Upper lobe of right lung (tissue), 1 donor: ENCODE data around the gene NRDE2. TPM values are rescaled to one million over a fixed set of nuclear protein-coding genes. Genes with fewer than 3 reads are reported as not detected.
"Not testable (repeated sequence)": the region's sequence is repeated elsewhere in the genome, so short reads cannot be mapped to it uniquely, and the experiment has no call there.

Experiments used
- ATAC-seq: fragments of 200-7000 bp; cut with Tn5 transposase; one replicate; pipeline ENCODE4 v1.9.1; 2020; ENCODE audit warnings: mild to moderate bottlenecking, moderate library complexity
- DNase-seq: peaks from one replicate; pipeline ENCODE4 v3.0.0-alpha.2; 2020
- H3K27ac ChIP-seq: fragments of 200-600 bp; one replicate; pipeline ENCODE4 v1.8.0; 2022
- H3K27me3 ChIP-seq: fragments of 200-600 bp; one replicate; pipeline ENCODE4 v1.8.0; 2022; ENCODE audit warnings: mild to moderate bottlenecking
- H3K36me3 ChIP-seq: fragments of 200-600 bp; one replicate; pipeline ENCODE4 v1.8.0; 2022
- H3K4me1 ChIP-seq: fragments of 200-600 bp; one replicate; pipeline ENCODE4 v1.8.0; 2022
- H3K4me3 ChIP-seq: fragments of 200-600 bp; one replicate; pipeline ENCODE4 v1.8.0; 2022; ENCODE audit warnings: mild to moderate bottlenecking
- H3K9me3 ChIP-seq: fragments of 200-600 bp; one replicate; pipeline ENCODE4 v1.8.0; 2022
- CTCF ChIP-seq: fragments of 200-600 bp; IDR thresholded peaks from one replicate; pipeline ENCODE4 v1.8.0; 2022; ENCODE audit warnings: antibody characterized with exemption
- intact Hi-C: fragments of 100-400 bp; cut with DNase I; formaldehyde crosslinking; loops from one replicate; pipeline ENCODE4 v1.11.0; 2022
- total RNA-seq: library from RNA; stranded (reverse); fragmentation: NEBNext Ultra II Directional; extraction: Animal tissue kit (Norgen Biotek cat#: 25700); gene quantifications from one replicate; pipeline ENCODE4 v1.2.1, GENCODE V29; 2021
- donor health status: DM: no; HTN: yes; CAD: no; lungs with severe emphysema.

Gene NRDE2
- total RNA-seq, 1 donor from 2014 or later: 22.2 TPM

GRCh38 chr14:90248594-90248993 is 83.1 kb downstream of the NRDE2 start:
- Histone ChIP-seq H3K36me3 (no peaks in the 10 kb centered on the region), H3K4me3 (no peak overlapping the region), H3K4me1 (no peaks in the 10 kb centered on the region), H3K27ac (no peak overlapping the region), H3K9me3 (no peaks in the 10 kb centered on the region), H3K27me3 (peaks cover 10% of the 10 kb centered on the region)
- ATAC-seq (no peak), DNase-seq (no peak)
- intact Hi-C loops: no loop called here
- TF ChIP-seq CTCF: no peak

- H3K9me3 ChIP-seq, intact Hi-C loops, H3K4me3 ChIP-seq, ATAC-seq, H3K4me1 ChIP-seq, H3K27ac ChIP-seq, DNase-seq, H3K36me3 ChIP-seq, H3K27me3 ChIP-seq: not testable (repeated sequence)
Observed at GRCh38 chr14:90247441-90247840, 84.3 kb downstream of the NRDE2 start.

- H3K9me3 ChIP-seq: no peaks in the 10 kb centered on the region
- H3K27ac ChIP-seq: no peak overlapping the region
- DNase-seq (no peak), ATAC-seq (no peak)
- H3K36me3 ChIP-seq: no peaks in the 10 kb centered on the region
- no peaks in the 10 kb centered on the region for H3K4me1 ChIP-seq
- no peaks in the 10 kb centered on the region for H3K27me3 ChIP-seq
- no peak for TF ChIP-seq CTCF
- H3K4me3 ChIP-seq: no peak overlapping the region
- intact Hi-C loops: no loop called here
Observed at GRCh38 chr14:90246936-90247335, 84.8 kb downstream of the NRDE2 start.

GRCh38 chr14:90242444-90242843 is 89.3 kb downstream of the NRDE2 start:
- no peaks in the 10 kb centered on the region for H3K36me3 ChIP-seq
- no peak for TF ChIP-seq CTCF

GRCh38 chr14:90239139-90239538 is 92.6 kb downstream of the NRDE2 start:
- Histone ChIP-seq H3K27me3 (peaks cover 11% of the 10 kb centered on the region), H3K9me3 (peaks cover 24% of the 10 kb centered on the region), H3K4me3 (no peak overlapping the region), H3K4me1 (peaks cover 2% of the 10 kb centered on the region), H3K36me3 (no peaks in the 10 kb centered on the region), H3K27ac (no peak overlapping the region)
- intact Hi-C loops: no loop called here
- TF ChIP-seq CTCF: no peak
- ATAC-seq (no peak), DNase-seq (no peak)

More at GRCh38 chr14:90242444-90242843, 89.3 kb downstream of the NRDE2 start:
- DNase-seq (no peak), ATAC-seq (no peak)
- no peak overlapping the region for H3K27ac ChIP-seq
- no peak overlapping the region for H3K4me3 ChIP-seq
- intact Hi-C loops: no loop called here
- H3K4me1 ChIP-seq: no peaks in the 10 kb centered on the region
- no peaks in the 10 kb centered on the region for H3K27me3 ChIP-seq
- peaks cover 24% of the 10 kb centered on the region for H3K9me3 ChIP-seq

GRCh38 chr14:90235179-90235976 is 96.4 kb downstream of the NRDE2 start:
- ATAC-seq: peak; percentile 99
- Histone ChIP-seq H3K27ac (no peak overlapping the region), H3K4me3 (no peak overlapping the region), H3K27me3 (peaks cover 11% of the 10 kb centered on the region), H3K4me1 (peaks cover 2% of the 10 kb centered on the region), H3K9me3 (peaks cover 24% of the 10 kb centered on the region), H3K36me3 (no peaks in the 10 kb centered on the region)
- peak; percentile 80 for DNase-seq
- intact Hi-C loops: no loop called here
- TF ChIP-seq CTCF: peak; percentile 97

GRCh38 chr14:90229942-90230341 is 101.8 kb downstream of the NRDE2 start:
- H3K27me3 ChIP-seq, H3K4me3 ChIP-seq, ATAC-seq, H3K36me3 ChIP-seq, H3K9me3 ChIP-seq, H3K4me1 ChIP-seq, H3K27ac ChIP-seq, intact Hi-C loops, DNase-seq: not testable (repeated sequence)
